ENCODE results near the gene EYA2.

EYA2 gene

DNA sequence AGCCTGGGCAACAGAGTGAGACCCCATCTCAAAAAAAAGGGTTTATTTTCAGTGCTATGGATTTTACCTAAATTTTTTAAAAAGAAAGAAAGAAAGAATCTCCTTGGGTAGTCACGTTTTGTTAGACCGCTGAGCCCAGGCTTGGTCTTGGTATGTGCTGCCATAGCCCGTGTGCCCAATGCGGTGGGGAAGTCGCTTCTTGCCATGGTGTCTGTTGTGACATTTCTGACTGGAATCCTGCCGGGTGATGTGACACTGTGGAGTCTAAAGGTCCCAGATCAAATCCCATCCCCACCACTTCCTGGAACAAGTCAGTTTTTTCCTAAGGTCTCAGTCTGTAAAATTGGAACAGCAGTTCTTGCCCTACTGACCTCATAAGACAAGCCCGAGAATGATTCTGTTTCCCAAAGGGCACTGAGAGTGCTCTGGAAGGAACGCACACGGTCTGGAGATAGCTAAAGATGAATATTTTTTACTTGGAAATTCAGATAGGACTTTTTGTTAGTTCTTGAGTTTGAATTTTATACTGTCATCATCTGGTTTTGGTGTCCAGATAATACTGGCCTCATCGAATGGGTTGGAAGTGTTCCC lies 225.8 kb downstream of the EYA2 start:
- TF ChIP-seq, protein P1, sequence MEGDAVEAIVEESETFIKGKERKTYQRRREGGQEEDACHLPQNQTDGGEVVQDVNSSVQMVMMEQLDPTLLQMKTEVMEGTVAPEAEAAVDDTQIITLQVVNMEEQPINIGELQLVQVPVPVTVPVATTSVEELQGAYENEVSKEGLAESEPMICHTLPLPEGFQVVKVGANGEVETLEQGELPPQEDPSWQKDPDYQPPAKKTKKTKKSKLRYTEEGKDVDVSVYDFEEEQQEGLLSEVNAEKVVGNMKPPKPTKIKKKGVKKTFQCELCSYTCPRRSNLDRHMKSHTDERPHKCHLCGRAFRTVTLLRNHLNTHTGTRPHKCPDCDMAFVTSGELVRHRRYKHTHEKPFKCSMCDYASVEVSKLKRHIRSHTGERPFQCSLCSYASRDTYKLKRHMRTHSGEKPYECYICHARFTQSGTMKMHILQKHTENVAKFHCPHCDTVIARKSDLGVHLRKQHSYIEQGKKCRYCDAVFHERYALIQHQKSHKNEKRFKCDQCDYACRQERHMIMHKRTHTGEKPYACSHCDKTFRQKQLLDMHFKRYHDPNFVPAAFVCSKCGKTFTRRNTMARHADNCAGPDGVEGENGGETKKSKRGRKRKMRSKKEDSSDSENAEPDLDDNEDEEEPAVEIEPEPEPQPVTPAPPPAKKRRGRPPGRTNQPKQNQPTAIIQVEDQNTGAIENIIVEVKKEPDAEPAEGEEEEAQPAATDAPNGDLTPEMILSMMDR (IDR thresholded peaks at IDR 0.05; ENCODE audit: insufficient read depth, low read depth, low read length, missing control alignments), result no peak
- no peak for DNase-seq (ENCODE audit: low read depth)
- H3K4me3 ChIP-seq (ENCODE audit: low read depth, low read length), result no peak overlapping the region

DNA sequence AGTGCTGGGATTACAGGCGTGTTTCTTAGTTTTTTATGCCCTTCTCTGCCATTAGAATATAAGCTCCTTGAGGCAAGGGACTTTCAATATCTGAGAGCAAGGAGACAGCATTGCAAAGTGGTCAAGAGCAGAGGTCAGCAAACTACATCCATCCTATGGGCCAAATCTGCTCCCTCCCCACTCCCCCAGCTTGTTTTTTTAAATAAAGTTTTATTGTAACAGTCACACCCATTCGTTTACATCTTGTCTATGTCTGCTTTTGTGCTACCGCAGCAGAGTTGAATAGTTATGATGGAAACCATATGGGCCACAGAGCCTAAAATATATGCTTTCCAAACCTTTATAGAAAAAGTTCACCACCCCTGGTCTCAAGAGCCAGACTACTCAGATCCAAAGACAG lies 227.9 kb downstream of the EYA2 start:
- DNase-seq (ENCODE audit: low read depth), result no peak
- TF ChIP-seq, protein P1 (IDR thresholded peaks at IDR 0.05; ENCODE audit: insufficient read depth, low read depth, low read length, missing control alignments), result no peak
- no peak overlapping the region for H3K4me3 ChIP-seq (ENCODE audit: low read depth, low read length)

DNA sequence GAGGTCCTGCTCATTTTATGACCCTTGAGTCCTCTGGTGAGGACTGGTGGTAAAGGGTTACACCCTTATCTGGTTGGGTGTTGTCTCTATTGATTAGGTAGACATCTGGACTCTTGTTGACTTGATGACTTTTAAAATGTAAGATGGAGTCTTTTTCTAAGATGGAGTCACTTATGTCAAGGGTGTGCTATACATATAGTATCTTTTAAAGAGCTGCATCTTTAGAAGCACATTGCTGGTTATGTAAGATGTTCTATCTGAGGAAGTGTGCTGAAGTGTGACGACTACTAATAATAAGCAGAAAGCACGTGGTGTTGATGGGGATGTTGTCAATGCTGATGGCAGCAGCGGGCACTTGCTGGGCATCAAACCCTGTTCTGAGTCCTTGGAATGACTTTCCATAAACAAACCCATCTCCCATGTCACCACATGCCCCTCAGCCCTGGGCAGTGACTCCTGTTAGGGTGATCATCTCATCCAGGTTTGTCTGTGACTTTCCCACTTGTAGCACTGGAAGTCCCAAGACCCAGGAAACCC lies 229.6 kb downstream of the EYA2 start:
- no peak overlapping the region for H3K4me3 ChIP-seq (ENCODE audit: low read depth, low read length)
- no peak for DNase-seq (ENCODE audit: low read depth)
- TF ChIP-seq, protein P1 (IDR thresholded peaks at IDR 0.05; ENCODE audit: insufficient read depth, low read depth, low read length, missing control alignments), result no peak

DNA sequence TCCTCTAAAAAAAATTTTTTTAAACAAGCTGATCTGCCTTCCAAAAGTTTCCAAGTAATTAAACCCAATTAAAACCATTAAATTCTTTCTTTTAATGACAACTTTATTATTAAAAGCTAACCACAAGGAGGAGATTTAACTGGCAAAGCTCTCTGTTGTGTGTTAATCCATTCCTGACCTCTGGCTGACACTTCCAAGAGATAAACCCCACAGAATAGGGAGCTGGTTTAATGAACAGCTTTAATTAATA lies 230.8 kb downstream of the EYA2 start:
- no peak overlapping the region for H3K4me3 ChIP-seq (ENCODE audit: low read depth, low read length)
- TF ChIP-seq, protein P1 (IDR thresholded peaks at IDR 0.05; ENCODE audit: insufficient read depth, low read depth, low read length, missing control alignments), result no peak
- DNase-seq (ENCODE audit: low read depth), result no peak

DNA sequence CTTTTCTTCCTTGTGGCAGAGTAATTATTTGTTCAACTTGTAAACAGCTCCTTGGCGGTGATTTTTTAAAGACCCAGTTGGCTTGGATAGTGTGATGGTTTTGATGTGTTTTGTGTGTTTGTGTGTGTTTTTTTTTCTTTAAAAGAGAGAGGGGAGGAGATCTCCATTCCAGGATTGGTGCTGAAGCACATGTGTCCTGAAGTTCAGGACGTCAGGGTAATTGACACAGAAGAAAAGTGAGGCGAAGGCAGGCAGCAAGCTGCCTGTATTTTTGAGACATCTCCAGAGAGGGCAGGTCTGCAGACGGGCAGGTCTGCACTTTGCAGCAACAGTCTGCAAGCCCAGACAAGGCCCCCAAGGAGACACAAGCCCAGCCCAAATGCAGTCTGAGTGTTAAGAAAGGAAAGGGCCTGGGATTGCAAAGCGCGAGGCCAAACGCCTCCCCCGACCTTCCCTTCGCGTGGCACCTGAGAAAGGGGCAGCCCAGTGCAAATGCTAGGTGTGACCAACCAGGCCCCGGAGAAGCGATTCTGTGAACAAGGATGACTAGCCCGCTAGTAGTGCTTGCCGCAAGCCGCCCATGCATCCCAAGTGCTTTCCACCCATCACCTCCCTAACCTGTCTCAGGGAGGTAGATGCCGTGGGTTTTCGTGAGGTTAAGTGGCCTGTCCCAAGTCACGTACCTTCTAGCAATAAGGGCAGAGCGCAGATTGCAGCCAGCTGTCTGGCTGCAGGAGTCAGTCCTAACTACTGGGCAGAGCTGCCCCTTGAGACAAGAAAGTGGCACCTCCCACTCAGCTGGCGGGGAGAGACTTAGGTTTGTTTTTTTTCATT lies 231.3 kb downstream of the EYA2 start:
- DNase-seq (ENCODE audit: low read depth), result no peak
- TF ChIP-seq, protein P1 (IDR thresholded peaks at IDR 0.05; ENCODE audit: insufficient read depth, low read depth, low read length, missing control alignments), result no peak
- H3K4me3 ChIP-seq (ENCODE audit: low read depth, low read length), result no peak overlapping the region

DNA sequence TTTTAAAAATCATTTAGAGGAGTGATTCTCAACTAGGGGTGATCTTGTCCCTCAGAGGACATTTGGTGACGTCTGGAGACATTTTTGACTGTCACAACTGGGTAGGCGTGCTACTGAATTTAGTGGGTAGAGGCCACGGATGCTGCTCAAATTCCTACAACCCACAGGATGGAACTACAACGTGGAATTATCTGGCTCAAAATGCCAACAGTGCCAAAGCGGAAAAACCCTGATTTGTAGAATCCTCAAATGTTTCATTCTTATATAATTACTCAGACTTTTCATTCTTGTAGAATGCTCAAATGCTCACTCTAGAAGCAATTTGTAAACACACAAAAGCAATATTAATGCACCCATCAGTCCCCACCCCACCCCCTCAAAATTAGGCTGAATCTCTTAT lies 232.1 kb downstream of the EYA2 start:
- TF ChIP-seq, protein P1 (IDR thresholded peaks at IDR 0.05; ENCODE audit: insufficient read depth, low read depth, low read length, missing control alignments), result no peak
- H3K4me3 ChIP-seq (ENCODE audit: low read depth, low read length), result no peak overlapping the region
- no peak for DNase-seq (ENCODE audit: low read depth)
